Astrocyte (in vitro differentiated cells and primary cell): ENCODE results near the gene NECTIN1. TPM values are rescaled to one million over a fixed set of nuclear protein-coding genes. Genes with fewer than 3 reads are reported as not detected.
"Not testable (repeated sequence)": the region's sequence is repeated elsewhere in the genome, so short reads cannot be mapped to it uniquely, and the experiment has no call there.

Source experiments
- DNase-seq: peaks from one replicate; pipeline ENCODE4 v3.0.0-alpha.2; 2010; ENCODE audit warnings: low read depth
- FAIRE-seq: peaks from 2 replicates; lab custom pipeline; 2011; peaks lifted over from hg19 to GRCh38; lab: Jason Lieb, UNC
- H2AFZ ChIP-seq: 2 replicates; pipeline ENCODE4 v1.6.0; 2012; ENCODE audit warnings: low read depth, low read length, inconsistent platforms
- H3K27ac ChIP-seq: 2 replicates; pipeline ENCODE4 v1.5.1; 2011; ENCODE audit warnings: low read depth, low read length, inconsistent platforms
- H3K27me3 ChIP-seq: 2 replicates; pipeline ENCODE4 v1.6.0; 2011; ENCODE audit warnings: low read length, inconsistent platforms; ENCODE audit not compliant: insufficient read depth
- H3K36me3 ChIP-seq: 2 replicates; pipeline ENCODE4 v1.5.1; 2011; ENCODE audit warnings: low read length, inconsistent platforms; ENCODE audit not compliant: insufficient read depth
- H3K4me1 ChIP-seq: 2 replicates; pipeline ENCODE4 v1.5.1; 2011; ENCODE audit warnings: low read length, inconsistent platforms; ENCODE audit not compliant: insufficient read depth
- H3K4me2 ChIP-seq: 2 replicates; pipeline ENCODE4 v1.6.0; 2012; ENCODE audit warnings: low read length, inconsistent platforms
- H3K4me3 ChIP-seq: 2 replicates; pipeline ENCODE4 v1.5.1; 2011; ENCODE audit warnings: low read depth, mild to moderate bottlenecking, low read length, inconsistent platforms; ENCODE audit not compliant: insufficient read depth
- H3K79me2 ChIP-seq: 2 replicates; pipeline ENCODE4 v1.6.0; 2012; ENCODE audit warnings: mild to moderate bottlenecking, low read length, inconsistent platforms; ENCODE audit not compliant: insufficient read depth
- H3K9ac ChIP-seq: 2 replicates; pipeline ENCODE4 v1.6.0; 2012; ENCODE audit warnings: mild to moderate bottlenecking, low read length, inconsistent platforms
- H3K9me3 ChIP-seq: 2 replicates; pipeline ENCODE4 v1.5.1; 2012; ENCODE audit warnings: low read depth, mild to moderate bottlenecking, low read length, inconsistent platforms; ENCODE audit not compliant: insufficient read depth
- H4K20me1 ChIP-seq: 2 replicates; pipeline ENCODE4 v1.6.0; 2012; ENCODE audit warnings: low read length, inconsistent platforms; ENCODE audit not compliant: insufficient read depth
- H3K27ac Mint-ChIP-seq: one replicate; pipeline ENCODE4 v1.8.0; 2021; ENCODE audit warnings: mild to moderate bottlenecking, mixed read lengths; ENCODE audit not compliant: unreplicated experiment
- H3K27me3 Mint-ChIP-seq: one replicate; pipeline ENCODE4 v1.8.0; 2021; ENCODE audit warnings: low read depth, mixed read lengths; ENCODE audit not compliant: unreplicated experiment
- H3K36me3 Mint-ChIP-seq: one replicate; pipeline ENCODE4 v1.8.0; 2021; ENCODE audit warnings: low read depth, mixed read lengths; ENCODE audit not compliant: unreplicated experiment
- H3K4me1 Mint-ChIP-seq: one replicate; pipeline ENCODE4 v1.8.0; 2021; ENCODE audit warnings: low read depth, mixed read lengths; ENCODE audit not compliant: unreplicated experiment
- H3K4me3 Mint-ChIP-seq: one replicate; pipeline ENCODE4 v1.8.0; 2021; ENCODE audit warnings: mild to moderate bottlenecking, moderate library complexity, mixed read lengths; ENCODE audit not compliant: unreplicated experiment
- H3K9me3 Mint-ChIP-seq: one replicate; pipeline ENCODE4 v1.8.0; 2021; ENCODE audit warnings: mild to moderate bottlenecking, mixed read lengths; ENCODE audit not compliant: unreplicated experiment
- EZH2 ChIP-seq: IDR thresholded peaks from 2 replicates; pipeline ENCODE4 v1.6.1; 2012; ENCODE audit warnings: mild to moderate bottlenecking, low read length, inconsistent platforms; ENCODE audit not compliant: insufficient read depth
- total RNA-seq: library from RNA; stranded (reverse); gene quantifications from 2 replicates; pipeline ENCODE4 v1.2.1, GENCODE V29; 2021
- TF ChIP-seq, protein P1 (sequence below): IDR thresholded peaks from 2 replicates; pipeline ENCODE4 v1.5.1; 2011; ENCODE audit warnings: low read depth, mild to moderate bottlenecking, inconsistent platforms, low read length, moderate library complexity; ENCODE audit not compliant: insufficient read depth

Gene NECTIN1
- total RNA-seq, 1 donor from 2014 or later, result 17.7 TPM

GRCh38 chr11:119599864-119600541, 129.0 kb downstream of the NECTIN1 start:
- peaks cover 10% of the 10 kb centered on the region for H3K4me1 ChIP-seq
- H3K9me3 Mint-ChIP-seq, result no peaks in the 10 kb centered on the region
- DNase-seq (no peak), FAIRE-seq (no peak)
- no peak overlapping the region for H2AFZ ChIP-seq
- H3K36me3 Mint-ChIP-seq, result no peaks in the 10 kb centered on the region
- peaks cover 26% of the 10 kb centered on the region for H3K4me1 Mint-ChIP-seq
- no peak overlapping the region for H3K27ac ChIP-seq
- no peak overlapping the region for H3K4me3 ChIP-seq
- no peak overlapping the region for H3K9ac ChIP-seq
- no peak for TF ChIP-seq EZH2
- TF ChIP-seq, protein P1, sequence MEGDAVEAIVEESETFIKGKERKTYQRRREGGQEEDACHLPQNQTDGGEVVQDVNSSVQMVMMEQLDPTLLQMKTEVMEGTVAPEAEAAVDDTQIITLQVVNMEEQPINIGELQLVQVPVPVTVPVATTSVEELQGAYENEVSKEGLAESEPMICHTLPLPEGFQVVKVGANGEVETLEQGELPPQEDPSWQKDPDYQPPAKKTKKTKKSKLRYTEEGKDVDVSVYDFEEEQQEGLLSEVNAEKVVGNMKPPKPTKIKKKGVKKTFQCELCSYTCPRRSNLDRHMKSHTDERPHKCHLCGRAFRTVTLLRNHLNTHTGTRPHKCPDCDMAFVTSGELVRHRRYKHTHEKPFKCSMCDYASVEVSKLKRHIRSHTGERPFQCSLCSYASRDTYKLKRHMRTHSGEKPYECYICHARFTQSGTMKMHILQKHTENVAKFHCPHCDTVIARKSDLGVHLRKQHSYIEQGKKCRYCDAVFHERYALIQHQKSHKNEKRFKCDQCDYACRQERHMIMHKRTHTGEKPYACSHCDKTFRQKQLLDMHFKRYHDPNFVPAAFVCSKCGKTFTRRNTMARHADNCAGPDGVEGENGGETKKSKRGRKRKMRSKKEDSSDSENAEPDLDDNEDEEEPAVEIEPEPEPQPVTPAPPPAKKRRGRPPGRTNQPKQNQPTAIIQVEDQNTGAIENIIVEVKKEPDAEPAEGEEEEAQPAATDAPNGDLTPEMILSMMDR, result no peak
- no peak overlapping the region for H3K4me3 Mint-ChIP-seq
- H3K27me3 Mint-ChIP-seq, result peaks cover 12% of the 10 kb centered on the region
- no peak overlapping the region for H3K27ac Mint-ChIP-seq
- H3K36me3 ChIP-seq, result no peaks in the 10 kb centered on the region
- no peaks in the 10 kb centered on the region for H3K27me3 ChIP-seq
- no peaks in the 10 kb centered on the region for H3K9me3 ChIP-seq
- no peaks in the 10 kb centered on the region for H4K20me1 ChIP-seq
- H3K79me2 ChIP-seq, result no peaks in the 10 kb centered on the region
- no peak overlapping the region for H3K4me2 ChIP-seq

DNA sequence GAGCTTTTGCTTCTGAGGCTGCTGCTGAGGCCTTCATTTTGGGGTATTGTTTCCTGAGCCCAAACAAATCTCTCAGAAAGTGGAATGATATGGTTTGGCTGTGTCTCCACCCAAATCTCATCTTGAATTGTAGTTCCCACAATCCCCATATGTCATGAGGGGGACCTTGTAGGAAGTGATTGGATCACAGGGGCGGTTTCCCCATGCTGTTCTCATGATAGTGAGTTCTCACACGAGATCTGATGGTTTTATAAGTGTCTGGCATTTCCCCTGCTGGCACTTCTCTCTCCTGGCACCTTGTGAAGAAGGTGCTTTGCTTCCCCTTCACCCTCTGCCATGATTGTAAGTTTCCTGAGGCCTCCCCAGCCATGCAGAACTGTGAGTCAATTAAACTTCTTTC, 133.1 kb downstream of the NECTIN1 start:
- Mint-ChIP-seq H3K4me1 (peaks cover 36% of the 10 kb centered on the region), H3K27ac (peak overlapping the region; percentile 2)
- not testable (repeated sequence) for H3K27me3 ChIP-seq, FAIRE-seq, H4K20me1 ChIP-seq, H3K36me3 Mint-ChIP-seq, H3K9me3 Mint-ChIP-seq, H3K4me2 ChIP-seq, H3K79me2 ChIP-seq, H2AFZ ChIP-seq, H3K9me3 ChIP-seq, H3K4me3 ChIP-seq, DNase-seq, H3K27ac ChIP-seq, H3K27me3 Mint-ChIP-seq, H3K36me3 ChIP-seq, H3K9ac ChIP-seq, H3K4me3 Mint-ChIP-seq
- H3K4me1 ChIP-seq, result peaks cover 32% of the 10 kb centered on the region

- Histone ChIP-seq H4K20me1 (no peaks in the 10 kb centered on the region), H2AFZ (no peak overlapping the region), H3K27ac (peak overlapping the region; percentile 47), H3K27me3 (no peaks in the 10 kb centered on the region), H3K4me2 (peak overlapping the region; percentile 71), H3K4me1 (peaks cover 38% of the 10 kb centered on the region), H3K9me3 (peaks cover 3% of the 10 kb centered on the region), H3K79me2 (no peaks in the 10 kb centered on the region), H3K4me3 (no peak overlapping the region), H3K9ac (peak overlapping the region; percentile 14), H3K36me3 (no peaks in the 10 kb centered on the region)
- peak overlapping the region; percentile 58 for H3K27ac Mint-ChIP-seq
- DNase-seq (peak; percentile 86), FAIRE-seq (peak; percentile 86)
- H3K4me3 Mint-ChIP-seq, result peak overlapping the region; percentile 40
- peaks cover 41% of the 10 kb centered on the region for H3K4me1 Mint-ChIP-seq
- H3K9me3 Mint-ChIP-seq, result peaks cover 4% of the 10 kb centered on the region
- H3K27me3 Mint-ChIP-seq, result no peaks in the 10 kb centered on the region
- no peak for TF ChIP-seq EZH2
- TF ChIP-seq, protein P1, result no peak
- H3K36me3 Mint-ChIP-seq, result no peaks in the 10 kb centered on the region
These were observed 134.3 kb downstream of the NECTIN1 start for GRCh38 chr11:119594639-119595249.
